ENCODE measurements around the gene IQSEC1. TPM values are rescaled to one million over a fixed set of nuclear protein-coding genes. Genes with fewer than 3 reads are reported as not detected.

IQSEC1 gene
- polyA plus RNA-seq, 3 donors: 9.5 to 36.8 (median 26.8) TPM

GRCh38 chr3:13110678-13111116, 37.5 kb upstream of the IQSEC1 start:
- WGBS, 3 donors: 14 to 37% (median 15%) methylated on average over 7 to 8 of the region's 8 CpGs

GRCh38 chr3:13109516-13109915, 36.3 kb upstream of the IQSEC1 start:
- WGBS, 3 donors: 81 to 94% (median 93%) methylated on average over 5 of the region's 5 CpGs
- no peak overlapping the region for H3K27ac ChIP-seq (ENCODE audit: low read depth, low read length)

More at GRCh38 chr3:13110678-13111116, 37.5 kb upstream of the IQSEC1 start:
- no peak overlapping the region for H3K27ac ChIP-seq (ENCODE audit: low read depth, low read length)

- WGBS, 3 donors: 90 to 94% (median 92%) methylated on average over 12 of the region's 12 CpGs
- no peak overlapping the region for H3K27ac ChIP-seq (ENCODE audit: low read depth, low read length)
Observed at GRCh38 chr3:13108861-13109260, 35.6 kb upstream of the IQSEC1 start.

GRCh38 chr3:13107661-13108060, 34.4 kb upstream of the IQSEC1 start:
- 79 to 85% (median 83%) methylated on average over 13 of the region's 13 CpGs for WGBS, 3 donors

GRCh38 chr3:13106308-13107001, 33.2 kb upstream of the IQSEC1 start:
- 75 to 84% (median 77%) methylated on average over 6 of the region's 6 CpGs for WGBS, 3 donors
- no peak overlapping the region for H3K27ac ChIP-seq (ENCODE audit: low read depth, low read length)

More at GRCh38 chr3:13107661-13108060, 34.4 kb upstream of the IQSEC1 start:
- H3K27ac ChIP-seq (ENCODE audit: low read depth, low read length): no peak overlapping the region

GRCh38 chr3:13105896-13106250, 32.6 kb upstream of the IQSEC1 start:
- H3K27ac ChIP-seq (ENCODE audit: low read depth, low read length): no peak overlapping the region
- 89 to 95% (median 90%) methylated on average over 5 of the region's 5 CpGs for WGBS, 3 donors

GRCh38 chr3:13105181-13105895, 32.1 kb upstream of the IQSEC1 start:
- no peak overlapping the region for H3K27ac ChIP-seq (ENCODE audit: low read depth, low read length)
- WGBS, 3 donors: 90 to 92% (median 90%) methylated on average over 8 of the region's 8 CpGs

- WGBS, 3 donors: 86 to 93% (median 86%) methylated on average over 12 of the region's 12 CpGs
- H3K27ac ChIP-seq (ENCODE audit: low read depth, low read length): no peak overlapping the region
Observed at GRCh38 chr3:13104511-13104910, 31.3 kb upstream of the IQSEC1 start.

- 85 to 89% (median 86%) methylated on average over 13 of the region's 13 CpGs for WGBS, 3 donors
- H3K27ac ChIP-seq (ENCODE audit: low read depth, low read length): no peak overlapping the region
Observed at GRCh38 chr3:13103416-13104058, 30.3 kb upstream of the IQSEC1 start.

GRCh38 chr3:13102386-13103345, 29.4 kb upstream of the IQSEC1 start:
- 83 to 87% (median 83%) methylated on average over 21 of the region's 21 CpGs for WGBS, 3 donors
- H3K27ac ChIP-seq (ENCODE audit: low read depth, low read length): no peak overlapping the region

- H3K27ac ChIP-seq (ENCODE audit: low read depth, low read length): no peak overlapping the region
- WGBS, 3 donors: 82 to 95% (median 88%) methylated on average over 10 of the region's 10 CpGs
Observed at GRCh38 chr3:13099707-13100106, 26.5 kb upstream of the IQSEC1 start.

GRCh38 chr3:13098192-13098988, 25.2 kb upstream of the IQSEC1 start:
- no peak overlapping the region for H3K27ac ChIP-seq (ENCODE audit: low read depth, low read length)
- WGBS, 3 donors: 81 to 86% (median 81%) methylated on average over 9 of the region's 9 CpGs

- WGBS, 3 donors: 94 to 99% (median 96%) methylated on average over 8 of the region's 8 CpGs
- H3K27ac ChIP-seq (ENCODE audit: low read depth, low read length): no peak overlapping the region
Observed at GRCh38 chr3:13096356-13096755, 23.1 kb upstream of the IQSEC1 start.

GRCh38 chr3:13095408-13095937, 22.2 kb upstream of the IQSEC1 start:
- H3K27ac ChIP-seq (ENCODE audit: low read depth, low read length): no peak overlapping the region
- WGBS, 3 donors: 23 to 67% (median 29%) methylated on average over 21 of the region's 21 CpGs

GRCh38 chr3:13093687-13094086, 20.5 kb upstream of the IQSEC1 start:
- no peak overlapping the region for H3K27ac ChIP-seq (ENCODE audit: low read depth, low read length)
- 76 to 78% (median 77%) methylated on average over 10 of the region's 10 CpGs for WGBS, 3 donors

- 45 to 72% (median 68%) methylated on average over 22 to 23 of the region's 23 CpGs for WGBS, 3 donors
- H3K27ac ChIP-seq (ENCODE audit: low read depth, low read length): no peak overlapping the region
Observed at GRCh38 chr3:13092621-13093617, 19.7 kb upstream of the IQSEC1 start.

Data from adipose tissue (tissue), 3 donors.